GM12874 (cell line): ENCODE measurements around the gene LMBR1L.

Experiments used
- TF ChIP-seq, protein P1 (sequence below): IDR thresholded peaks from 2 replicates; pipeline ENCODE4 v1.5.1; 2011; ENCODE audit warnings: low read depth, mild to moderate bottlenecking, control low read depth, low read length, moderate library complexity; ENCODE audit not compliant: insufficient read depth

LMBR1L gene

DNA sequence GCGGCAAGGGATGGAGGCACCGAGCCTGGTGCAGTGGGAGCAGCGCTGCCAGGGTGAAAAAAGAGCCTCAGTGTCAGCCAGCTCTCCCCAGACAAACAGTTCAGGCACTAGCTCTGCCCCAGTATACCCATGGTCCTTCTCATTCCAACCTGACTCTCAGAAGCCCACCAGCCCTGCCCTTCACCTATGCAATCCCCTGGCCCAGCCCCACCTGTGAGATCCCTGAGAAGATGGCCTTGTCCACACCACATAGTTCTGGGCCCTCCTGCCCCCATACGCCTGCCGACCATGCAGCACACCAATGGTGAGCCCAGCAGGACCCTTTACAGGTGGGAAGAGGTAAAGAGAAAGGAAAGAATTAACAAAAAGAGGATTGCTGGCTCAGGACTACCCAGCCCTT, 56.6 kb downstream of the LMBR1L start:
- TF ChIP-seq, protein P1, sequence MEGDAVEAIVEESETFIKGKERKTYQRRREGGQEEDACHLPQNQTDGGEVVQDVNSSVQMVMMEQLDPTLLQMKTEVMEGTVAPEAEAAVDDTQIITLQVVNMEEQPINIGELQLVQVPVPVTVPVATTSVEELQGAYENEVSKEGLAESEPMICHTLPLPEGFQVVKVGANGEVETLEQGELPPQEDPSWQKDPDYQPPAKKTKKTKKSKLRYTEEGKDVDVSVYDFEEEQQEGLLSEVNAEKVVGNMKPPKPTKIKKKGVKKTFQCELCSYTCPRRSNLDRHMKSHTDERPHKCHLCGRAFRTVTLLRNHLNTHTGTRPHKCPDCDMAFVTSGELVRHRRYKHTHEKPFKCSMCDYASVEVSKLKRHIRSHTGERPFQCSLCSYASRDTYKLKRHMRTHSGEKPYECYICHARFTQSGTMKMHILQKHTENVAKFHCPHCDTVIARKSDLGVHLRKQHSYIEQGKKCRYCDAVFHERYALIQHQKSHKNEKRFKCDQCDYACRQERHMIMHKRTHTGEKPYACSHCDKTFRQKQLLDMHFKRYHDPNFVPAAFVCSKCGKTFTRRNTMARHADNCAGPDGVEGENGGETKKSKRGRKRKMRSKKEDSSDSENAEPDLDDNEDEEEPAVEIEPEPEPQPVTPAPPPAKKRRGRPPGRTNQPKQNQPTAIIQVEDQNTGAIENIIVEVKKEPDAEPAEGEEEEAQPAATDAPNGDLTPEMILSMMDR, result no peak

DNA sequence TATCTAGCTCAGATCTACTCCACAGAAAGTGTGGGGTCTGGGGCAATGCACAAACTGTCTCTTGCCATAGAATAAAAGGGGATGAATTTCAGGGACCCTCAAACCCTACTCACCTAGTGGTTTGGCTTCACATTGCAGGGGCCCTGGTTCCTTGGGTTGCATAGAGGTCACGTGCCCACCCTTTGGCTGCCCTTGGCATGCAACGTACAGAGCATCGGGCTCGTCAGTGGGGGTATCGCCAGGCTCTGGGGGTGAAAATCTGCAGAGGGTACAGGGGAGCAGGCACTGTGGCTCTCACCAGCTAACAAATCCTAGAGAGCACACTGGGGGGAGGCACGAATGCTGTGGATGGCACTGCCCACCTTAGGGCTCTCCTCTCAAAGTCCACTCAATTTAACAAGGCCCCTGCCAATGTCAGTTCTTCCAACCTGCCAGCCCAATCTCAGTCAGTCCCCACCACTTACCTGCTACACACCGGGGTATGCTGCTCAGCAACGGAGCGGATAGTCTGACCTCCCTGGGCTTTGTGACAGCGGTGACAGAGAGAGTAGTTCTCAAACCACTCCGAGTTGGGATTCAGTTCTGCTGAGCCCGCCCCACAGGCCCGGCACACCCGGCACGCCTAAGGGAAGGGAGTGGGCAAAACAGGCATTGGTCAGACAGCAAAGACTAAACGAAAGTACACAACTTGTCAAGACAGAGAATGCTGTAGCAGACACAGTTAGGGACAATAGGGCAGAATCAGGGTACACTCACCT, 58.0 kb downstream of the LMBR1L start:
- TF ChIP-seq, protein P1, result no peak

- TF ChIP-seq, protein P1, result no peak
These were observed 58.7 kb downstream of the LMBR1L start for GRCh38 chr12:49051777-49052438.

GRCh38 chr12:49051373-49051764, 59.3 kb downstream of the LMBR1L start:
- TF ChIP-seq, protein P1, result no peak

GRCh38 chr12:49050507-49051372, 59.9 kb downstream of the LMBR1L start:
- TF ChIP-seq, protein P1, result no peak

DNA sequence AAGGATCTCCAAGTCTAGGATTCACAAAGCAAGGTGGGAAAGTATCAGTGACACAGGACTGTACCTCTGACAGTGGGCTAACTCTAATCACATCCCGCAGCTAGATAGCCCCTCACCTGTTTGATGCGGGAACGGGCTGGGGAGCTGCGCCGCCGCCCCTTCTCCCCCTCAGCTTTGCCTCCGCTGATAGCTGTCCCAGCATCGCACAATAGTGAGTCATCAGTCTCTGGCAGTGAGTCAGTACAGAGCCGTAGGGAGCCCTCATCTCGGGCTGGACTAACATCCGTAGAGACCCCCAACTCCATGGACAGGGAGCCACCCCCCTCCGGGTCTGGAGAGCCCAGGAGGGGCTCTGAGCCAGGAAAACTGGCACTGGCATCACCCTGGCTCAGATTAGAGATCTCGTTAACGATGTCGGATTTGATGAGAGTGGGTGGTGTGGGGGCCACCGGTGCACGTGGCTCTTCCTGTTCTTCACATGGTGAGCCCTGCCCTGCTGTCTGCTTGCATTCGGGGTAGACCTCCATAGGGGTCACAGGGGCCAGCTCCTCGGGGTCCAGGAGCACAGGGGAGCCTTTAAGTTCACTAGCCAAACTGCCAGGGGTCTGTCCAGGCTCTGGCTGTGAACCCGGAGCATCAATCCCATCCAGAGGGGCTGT, 61.0 kb downstream of the LMBR1L start:
- TF ChIP-seq, protein P1, result no peak
